Posterior vena cava (tissue), 2 donors: ENCODE measurements around the gene MYH2. TPM values are rescaled to one million over a fixed set of nuclear protein-coding genes. Genes with fewer than 3 reads are reported as not detected.

ENCODE experiments used
- DNase-seq: peaks from one replicate; pipeline ENCODE4 v3.0.0-alpha.2; 2020; ENCODE audit warnings: low spot score
- intact Hi-C, 2 donors: fragments of 100-400 bp; cut with DNase I; formaldehyde crosslinking; loops; one replicate each; pipeline versions ENCODE4 v1.14.1 to v1.14.2; 2022 to 2023
- total RNA-seq, 2 donors: library from RNA; stranded (reverse); fragmentation: NEBNext Ultra II Directional; extraction: Animal tissue kit (Norgen Biotek cat#: 25700); gene quantifications; one replicate each; pipeline ENCODE4 v1.2.1, GENCODE V29; 2021
- donor health status: DM: yes; HTN: yes; CAD: no.
- donor health status: DM: yes; HTN: yes; CAD: no.

Gene MYH2
- total RNA-seq, 2 donors from 2014 or later: 0.43 TPM; not detected in 1

- intact Hi-C loops: no loop called here
- DNase-seq: no peak
Observed at GRCh38 chr17:10518271-10519037, 31.0 kb downstream of the MYH2 start, which contains the start of gene MYH1. Gene MYH1 (minus strand): TSS chr17:10518542. CDS start chr17:10516642, 1,900 bp downstream.

DNA sequence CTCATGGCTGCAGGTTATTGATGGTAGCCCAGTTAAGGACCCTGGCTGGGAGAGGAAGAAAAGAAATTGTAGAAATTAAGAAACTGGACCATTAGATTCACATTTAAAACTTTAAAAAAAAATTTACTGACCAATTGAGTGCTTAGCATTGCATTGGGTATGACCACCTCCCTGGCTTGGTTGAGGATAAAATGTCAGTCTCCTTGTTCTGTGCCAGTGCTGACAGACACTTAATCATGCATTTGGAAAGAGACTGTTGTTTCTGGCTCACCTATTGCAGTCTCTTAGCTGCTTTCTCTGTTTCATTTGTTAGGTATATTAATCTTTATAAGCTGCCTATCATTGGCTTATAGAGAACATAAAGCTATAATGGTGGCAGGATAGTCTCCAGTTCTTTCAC lies 32.8 kb downstream of the MYH2 start:
- DNase-seq: no peak
- intact Hi-C loops: no loop called here

DNA sequence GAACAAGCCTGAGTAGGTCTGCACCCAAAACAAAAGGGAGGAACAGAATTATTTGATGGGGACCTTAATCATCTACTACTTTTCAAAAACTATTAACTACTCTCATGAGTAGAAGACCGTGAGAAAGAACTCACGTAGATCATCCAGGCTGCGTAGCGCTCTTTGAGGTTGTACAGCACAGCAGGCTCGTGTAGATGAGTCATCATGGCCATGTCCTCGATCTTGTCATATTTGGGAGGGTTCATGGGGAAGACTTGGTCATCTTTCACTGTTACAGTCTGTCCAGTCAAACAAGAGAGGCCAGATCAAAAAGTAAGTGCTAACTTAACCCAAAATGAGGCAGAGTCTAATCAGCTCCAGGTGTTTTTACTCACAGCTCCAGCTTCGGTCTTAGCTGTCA lies 33.4 kb downstream of the MYH2 start:
- intact Hi-C loops: no loop called here
- no peak for DNase-seq

GRCh38 chr17:10513299-10514067 lies 36.0 kb downstream of the MYH2 start:
- intact Hi-C loops: no loop called here
- DNase-seq: no peak

GRCh38 chr17:10512856-10513255 lies 36.6 kb downstream of the MYH2 start:
- intact Hi-C loops: no loop called here
- no peak for DNase-seq

- no peak for DNase-seq
- intact Hi-C loops: no loop called here
Observed at GRCh38 chr17:10499950-10500349, 49.5 kb downstream of the MYH2 start.

- intact Hi-C loops: no loop called here
- DNase-seq: no peak
Observed at GRCh38 chr17:10492004-10492403, 57.5 kb downstream of the MYH2 start.

DNA sequence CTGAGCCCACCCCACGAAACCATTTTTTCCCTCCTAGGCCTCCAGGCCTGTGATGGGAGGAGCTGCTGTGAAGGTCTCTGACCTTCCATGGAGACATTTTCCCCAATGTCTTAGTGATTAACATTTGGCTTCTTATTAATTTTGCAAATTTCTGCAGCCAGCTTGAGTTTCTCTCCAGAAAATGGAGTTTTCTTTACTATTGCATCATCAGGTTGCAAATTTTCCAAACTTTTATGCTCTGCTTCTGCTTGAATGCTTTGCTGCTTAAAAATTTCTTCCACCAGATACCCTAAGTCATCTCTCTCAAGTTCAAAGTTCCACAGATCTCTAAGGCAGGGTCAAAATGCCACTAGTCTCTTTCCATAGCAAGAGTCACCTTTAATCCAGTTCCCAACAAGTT lies 67.2 kb downstream of the MYH2 start:
- DNase-seq: no peak
- intact Hi-C loops: no loop called here

GRCh38 chr17:10477701-10478100 lies 71.8 kb downstream of the MYH2 start:
- DNase-seq: no peak
- intact Hi-C loops: no loop called here

GRCh38 chr17:10474536-10474935 lies 74.9 kb downstream of the MYH2 start:
- no peak for DNase-seq

GRCh38 chr17:10471858-10472257 lies 77.6 kb downstream of the MYH2 start:
- DNase-seq: no peak
- intact Hi-C loops: no loop called here

More at GRCh38 chr17:10474536-10474935, 74.9 kb downstream of the MYH2 start:
- intact Hi-C loops: no loop called here

Other genes with a start within 250 kb of the MYH2 start
- not detected for gene MYH13, start 176.7 kb downstream of the MYH2 start, total RNA-seq
- gene MYH8, start 127.7 kb downstream of the MYH2 start, total RNA-seq: not detected
- not detected for gene MYH4, start 80.1 kb downstream of the MYH2 start, total RNA-seq
- under 1 TPM in 1 of 2 donors, not detected in 1; 0.14 TPM for gene MYH1, start 31.1 kb downstream of the MYH2 start, total RNA-seq
- gene MYH3, start 107.7 kb upstream of the MYH2 start, total RNA-seq: 10 to 100 TPM; 19.9 to 75.1 TPM
- gene SCO1, start 147.9 kb upstream of the MYH2 start, total RNA-seq: 10 to 100 TPM; 21.7 to 25.8 TPM
- 10 to 100 TPM in 1 of 2 donors, 1 to 10 TPM in 1; 8.5 to 12.0 TPM for gene ADPRM, start 147.9 kb upstream of the MYH2 start, total RNA-seq
- gene TMEM220, start 180.4 kb upstream of the MYH2 start, total RNA-seq: 10 to 100 TPM; 11.8 to 15.2 TPM